GM12873 (cell line): ENCODE measurements around the gene CFLAR.

Experiments
- CTCF ChIP-seq: IDR thresholded peaks from 2 replicates; pipeline ENCODE4 v1.5.1; 2012; ENCODE audit warnings: low read depth, mild to moderate bottlenecking, moderate library complexity, low read length, control low read depth; ENCODE audit not compliant: insufficient read depth; ENCODE audit errors: missing control alignments

The CFLAR gene

GRCh38 chr2:201132518-201132917, 16.6 kb downstream of the CFLAR start:
- TF ChIP-seq CTCF, result no peak

GRCh38 chr2:201135386-201135785, 19.4 kb downstream of the CFLAR start:
- no peak for TF ChIP-seq CTCF

- TF ChIP-seq CTCF, result no peak
Observed at GRCh38 chr2:201136889-201137321, 20.9 kb downstream of the CFLAR start.

GRCh38 chr2:201137505-201138400, 21.8 kb downstream of the CFLAR start:
- no peak for TF ChIP-seq CTCF

- no peak for TF ChIP-seq CTCF
Observed at GRCh38 chr2:201138401-201138970, 22.5 kb downstream of the CFLAR start.

GRCh38 chr2:201139836-201140604, 24.1 kb downstream of the CFLAR start:
- no peak for TF ChIP-seq CTCF
